HepG2 (cell line): ENCODE data around the gene NECAB2. TPM values are rescaled to one million over a fixed set of nuclear protein-coding genes. Genes with fewer than 3 reads are reported as not detected.

Experiments
- ATAC-seq: fragments of 200-7000 bp; cut with Tn5 transposase; 3 replicates; pipeline ENCODE4 v1.9.1; 2020; ENCODE audit warnings: mild to moderate bottlenecking, moderate library complexity
- BruUV-seq: library from RNA; stranded (reverse); fragments of 400-500 nt; replicated peaks from 2 replicates; lab custom pipeline; 2021; lab: Mats Ljungman, UMichigan
- CTCF ChIA-PET: fragments of 300-600 bp; formaldehyde crosslinking; extraction: SDS; loops from one replicate; lab custom pipeline; 2021; ENCODE audit warnings: low total read pairs, inconsistent platforms, low intra/inter-chr PET ratio; lab: Yijun Ruan, JAX
- POLR2A ChIA-PET: fragments of 350-600 bp; sonication (Branson Sonifier 250); formaldehyde crosslinking; loops from one replicate; lab custom pipeline; 2020; ENCODE audit warnings: antibody characterized with exemption, inconsistent platforms; lab: Yijun Ruan, JAX
- DNase-seq: peaks from one replicate; pipeline ENCODE4 v3.0.0-alpha.2; 2015; ENCODE audit warnings: low spot score
- FAIRE-seq: peaks from 3 replicates; lab custom pipeline; 2011; peaks lifted over from hg19 to GRCh38; lab: Jason Lieb, UNC
- H2AFZ ChIP-seq: one replicate; pipeline ENCODE4 v1.6.1; 2011; ENCODE audit warnings: low read length, inconsistent platforms
- H3K27ac ChIP-seq: fragments of 300-600 bp; 3 replicates; pipeline ENCODE4 v1.8.0; 2011; ENCODE audit warnings: mixed run types, mild to moderate bottlenecking, mixed read lengths, low read length, inconsistent platforms; ENCODE audit not compliant: insufficient read depth; ENCODE audit errors: extremely low read length
- H3K27me3 ChIP-seq, 2 experiments: fragments of 200-600 bp in 1 of 2; 2 replicates in 1 of 2; 3 replicates in 1 of 2; pipeline versions ENCODE4 v1.6.0 to v1.8.0; 2011; ENCODE audit warnings: low read length in 2 of 2, mild to moderate bottlenecking in 2 of 2, moderate library complexity in 2 of 2, inconsistent platforms in 1 of 2; ENCODE audit not compliant: insufficient read depth in 2 of 2, control insufficient read depth in 1 of 2
- H3K36me3 ChIP-seq, 2 experiments: fragments of 200-600 bp in 1 of 2; replicated peaks in 1 of 2; 2 replicates in 1 of 2; 3 replicates in 1 of 2; pipeline versions ENCODE4 v1.5.1 to v1.8.0; 2011; ENCODE audit warnings: low read length in 2 of 2, inconsistent platforms in 1 of 2; ENCODE audit not compliant: insufficient read depth in 2 of 2, control insufficient read depth in 1 of 2
- H3K4me1 ChIP-seq: 2 replicates; pipeline ENCODE4 v1.5.1; 2012; ENCODE audit warnings: low read length, inconsistent platforms; ENCODE audit not compliant: insufficient read depth
- H3K4me2 ChIP-seq: 2 replicates; pipeline ENCODE4 v1.6.0; 2011; ENCODE audit warnings: low read depth, low read length, inconsistent platforms
- H3K4me3 ChIP-seq, 3 experiments: fragments of 200-600 bp in 1 of 3; sonication (generic), shearing (Covaris generic) in 1 of 3; replicated peaks in 1 of 3; 2 replicates each; pipeline ENCODE4 v1.5.1; 2011 to 2016; ENCODE audit warnings: low read length in 3 of 3, inconsistent platforms in 2 of 3, low read depth in 2 of 3, mild to moderate bottlenecking in 2 of 3, control low read depth in 1 of 3, mixed read lengths in 1 of 3; ENCODE audit not compliant: insufficient read depth in 1 of 3
- H3K79me2 ChIP-seq: one replicate; pipeline ENCODE4 v1.6.1; 2011; ENCODE audit warnings: low read length, inconsistent platforms; ENCODE audit not compliant: insufficient read depth
- H3K9ac ChIP-seq: 2 replicates; pipeline ENCODE4 v1.6.0; 2011; ENCODE audit warnings: mild to moderate bottlenecking, low read depth, low read length, inconsistent platforms; ENCODE audit not compliant: insufficient read depth
- H3K9me3 ChIP-seq: 2 replicates; pipeline ENCODE4 v1.5.1; 2012; ENCODE audit warnings: mild to moderate bottlenecking, low read length
- H4K20me1 ChIP-seq: 2 replicates; pipeline ENCODE4 v1.6.0; 2011; ENCODE audit warnings: inconsistent platforms, mild to moderate bottlenecking, low read length, moderate library complexity; ENCODE audit not compliant: insufficient read depth
- GABPA ChIP-seq, 2 experiments: IDR thresholded peaks; 2 replicates each; pipeline ENCODE4 v1.6.1; 2011 to 2016; ENCODE audit warnings: low read depth in 2 of 2, low read length in 1 of 2, missing biosample characterization in 1 of 2, missing genetic modification characterization in 1 of 2
- ONECUT2 ChIP-seq: sonication (generic); formaldehyde crosslinking; IDR thresholded peaks from 2 replicates; pipeline ENCODE4 v1.4.0; 2020; ENCODE audit warnings: missing genetic modification reagents
- ZBTB3 ChIP-seq: sonication (generic); formaldehyde crosslinking; IDR thresholded peaks from 2 replicates; pipeline ENCODE4 v1.4.0; 2020; ENCODE audit warnings: low read depth, mild to moderate bottlenecking, moderate library complexity, missing genetic modification reagents, borderline replicate concordance
- ZNF552 ChIP-seq: sonication (generic); formaldehyde crosslinking; IDR thresholded peaks from 2 replicates; pipeline ENCODE4 v1.9.0; 2022; ENCODE audit warnings: missing genetic modification reagents, mild to moderate bottlenecking, borderline replicate concordance
- ZNF609 ChIP-seq: sonication (generic); formaldehyde crosslinking; IDR thresholded peaks from 2 replicates; pipeline ENCODE4 v1.4.0; 2020; ENCODE audit warnings: mild to moderate bottlenecking, missing genetic modification reagents, borderline replicate concordance
- ZNF83 ChIP-seq: sonication (generic); formaldehyde crosslinking; IDR thresholded peaks from 2 replicates; pipeline ENCODE4 v1.4.0; 2020; ENCODE audit warnings: missing genetic modification reagents, mild to moderate bottlenecking, borderline replicate concordance
- WGBS: methylation state at CpG from one replicate; pipeline ENCODE4 v1.1.6; 2017; ENCODE audit warnings: low lambda C conversion rate; 5-methylcytosine and 5-hydroxymethylcytosine counted together
- in situ Hi-C: cut with HindIII; loops from 2 replicates; pipeline ENCODE4 v1.10.0; 2017; ENCODE audit warnings: low pct_unique_long_range_greater_than_20kb; ENCODE audit not compliant: extremely low pct_ligation_motif_present
- intact Hi-C: fragments of 100-400 bp; cut with micrococcal nuclease; formaldehyde crosslinking; loops from one replicate; pipeline ENCODE4 v1.10.0; 2022; ENCODE audit not compliant: unreplicated experiment
- polyA plus RNA-seq, 8 experiments: library from polyadenylated mRNA; depleted of rRNA in 3 of 8; stranded (reverse) in 7 of 8; unstranded in 1 of 8; fragments of >200 nt; fragmentation: Illumina TruSeq in 4 of 8; extraction: Trizol in 4 of 8; gene quantifications; 2 replicates each; pipeline versions ENCODE4 v1.2.1 to v1.2.3, GENCODE V29; 2011 to 2016; ENCODE audit warnings: low read depth in 4 of 8, missing spikeins in 1 of 8, mixed read lengths in 1 of 8; ENCODE audit not compliant: insufficient read depth in 1 of 8
- total RNA-seq, 5 experiments: library from RNA; depleted of rRNA; stranded (reverse); fragments of >200 nt; fragmentation: Illumina TruSeq; extraction: Trizol; gene quantifications; 2 replicates each; pipeline ENCODE4 v1.2.3, GENCODE V29; 2016; ENCODE audit warnings: low read depth in 1 of 5

The NECAB2 gene
- total and polyA plus RNA-seq, 2 of the 13 experiments (the other 11 are each of a cell fraction or from before 2014, with no cell fraction given): 0.21 to 0.49 TPM

GRCh38 chr16:84038469-84038868, 70.4 kb downstream of the NECAB2 start (continued):
- no peak for TF ChIP-seq ONECUT2 (CRISPR knock-in tag)
- no peak for TF ChIP-seq ZBTB3 (CRISPR knock-in tag)

GRCh38 chr16:84039696-84040095, 71.7 kb downstream of the NECAB2 start:
- Histone ChIP-seq H3K27me3 (peaks cover 3 to 50% of the 10 kb centered on the region in 2 experiments; a peak in 3 of 5 replicates), H2AFZ (no peak overlapping the region), H3K36me3 (no peaks in the 10 kb centered on the region), H3K27ac (no peak overlapping the region), H3K9me3 (no peaks in the 10 kb centered on the region), H3K4me2 (no peak overlapping the region), H3K4me3 (no peak overlapping the region), H3K79me2 (no peaks in the 10 kb centered on the region), H3K9ac (no peak overlapping the region), H3K4me1 (peaks cover 24% of the 10 kb centered on the region), H4K20me1 (no peaks in the 10 kb centered on the region)
- FAIRE-seq (no peak), DNase-seq (no peak), ATAC-seq (no peak)
- 80% methylated on average over 10 of the region's 12 CpGs for WGBS
- in situ Hi-C loops: loop anchor here (5.0 to 10.0 kb wide), 3 partner anchors 82 to 215 kb away; no protein-coding TSS in a partner anchor
- ChIA-PET CTCF (no interaction called here), POLR2A (no interaction called here)
- no TSS peak for BruUV-seq
- TF ChIP-seq GABPA (IDR thresholded peaks at IDR 0.05; ENCODE audit: low read depth, low read length) (no peak), GABPA (CRISPR knock-in tag; IDR thresholded peaks at IDR 0.05; ENCODE audit: low read depth) (no peak), ZNF609 (CRISPR knock-in tag) (no peak), ZNF83 (CRISPR knock-in tag) (no peak), ZNF552 (no peak)
- intact Hi-C loops: loop anchor here (5.0 kb wide), 1 partner anchor 67 kb away; no protein-coding TSS in a partner anchor
